Natural killer cell (primary cell): ENCODE measurements around the gene CXCL6. TPM values are rescaled to one million over a fixed set of nuclear protein-coding genes. Genes with fewer than 3 reads are reported as not detected.

Experiments
- ATAC-seq, 3 donors: fragments of 150-1000 bp in 2 of 3; fragments of 200-7000 bp in 1 of 3; cut with Tn5 transposase; 1 replicate in 1 of 3; 2 replicates in 2 of 3; pipeline ENCODE4 v1.10.0; 2021; ENCODE audit warnings: mild to moderate bottlenecking in 2 of 3, moderate library complexity in 2 of 3
- DNase-seq, 2 donors: peaks; one replicate each; pipeline versions ENCODE4 v3.0.0 to v3.0.0-alpha.2; 2013 to 2021; ENCODE audit warnings: mixed read lengths in 1 of 2
- H3K27ac ChIP-seq: one replicate; pipeline ENCODE4 v1.5.1; 2013; ENCODE audit warnings: mild to moderate bottlenecking, low read length
- H3K27me3 ChIP-seq: one replicate; pipeline ENCODE4 v1.6.1; 2013; ENCODE audit warnings: low read length; ENCODE audit not compliant: control insufficient read depth, insufficient read depth
- H3K36me3 ChIP-seq: one replicate; pipeline ENCODE4 v1.6.1; 2013; ENCODE audit warnings: low read length; ENCODE audit not compliant: control insufficient read depth, insufficient read depth
- H3K4me1 ChIP-seq: one replicate; pipeline ENCODE4 v1.6.1; 2013; ENCODE audit warnings: low read length; ENCODE audit not compliant: control insufficient read depth, insufficient read depth
- H3K4me3 ChIP-seq: one replicate; pipeline ENCODE4 v1.5.1; 2013; ENCODE audit warnings: low read length
- H3K9me3 ChIP-seq: one replicate; pipeline ENCODE4 v1.6.1; 2013; ENCODE audit warnings: low read length; ENCODE audit not compliant: control insufficient read depth, insufficient read depth
- H3K27ac Mint-ChIP-seq, 2 donors: one replicate each; pipeline ENCODE4 v1.8.0; 2022; ENCODE audit warnings: mild to moderate bottlenecking in 2 of 2, mixed read lengths in 2 of 2, moderate library complexity in 1 of 2
- H3K27me3 Mint-ChIP-seq, 2 donors: one replicate each; pipeline ENCODE4 v1.8.0; 2022; ENCODE audit warnings: low read depth in 2 of 2, mixed read lengths in 2 of 2
- H3K36me3 Mint-ChIP-seq: one replicate; pipeline ENCODE4 v1.8.0; 2022; ENCODE audit warnings: mixed read lengths
- H3K4me1 Mint-ChIP-seq, 2 donors: one replicate each; pipeline ENCODE4 v1.8.0; 2022; ENCODE audit warnings: mixed read lengths in 2 of 2
- H3K4me3 Mint-ChIP-seq: one replicate; pipeline ENCODE4 v1.8.0; 2022; ENCODE audit warnings: mild to moderate bottlenecking, moderate library complexity, mixed read lengths
- H3K9me3 Mint-ChIP-seq, 2 donors: one replicate each; pipeline ENCODE4 v1.8.0; 2022; ENCODE audit warnings: mixed read lengths in 2 of 2
- WGBS: methylation state at CpG from one replicate; pipeline ENCODE4 v1.1.7; 2013; ENCODE audit warnings: missing lambda C conversion rate; ENCODE audit not compliant: insufficient coverage; 5-methylcytosine and 5-hydroxymethylcytosine counted together
- intact Hi-C: fragments of 100-400 bp; cut with micrococcal nuclease; formaldehyde crosslinking; loops from one replicate; pipeline ENCODE4 v1.14.2; 2022
- total RNA-seq, 4 donors: library from RNA; stranded (reverse); fragments of 120-200 nt in 1 of 4; gene quantifications; one replicate each; pipeline versions ENCODE4 v1.2.3 to v1.2.4, GENCODE V29; 2013 to 2022
- TF ChIP-seq, protein P1 (sequence below): fragments of 200-600 bp; IDR thresholded peaks from one replicate; pipeline ENCODE4 v1.8.0; 2022; ENCODE audit warnings: antibody characterized with exemption

CXCL6 gene
- total RNA-seq, 3 donors from 2014 or later (not counting 1 experiment from before 2014, with no cell fraction given): not detected

DNA sequence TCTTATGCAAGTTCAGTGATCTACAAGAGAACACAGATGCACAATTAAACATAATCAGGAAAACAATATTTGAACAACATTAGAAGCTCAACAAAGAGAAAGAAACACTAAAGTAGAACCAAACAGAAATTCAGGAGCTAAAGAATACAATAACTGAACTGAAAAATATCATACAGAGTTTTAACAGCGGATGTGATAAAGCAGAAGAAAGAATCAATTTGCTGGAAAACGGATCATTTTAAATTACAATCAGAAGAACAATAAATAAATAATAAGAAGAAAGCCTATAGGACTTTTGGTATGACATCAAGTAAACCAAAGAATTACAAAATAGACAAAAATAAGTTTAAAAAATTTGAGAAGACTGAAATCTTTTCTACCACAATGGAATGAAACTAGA, 36.3 kb upstream of the CXCL6 start:
- Histone ChIP-seq H3K4me1 (no peaks in the 10 kb centered on the region), H3K4me3 (no peak overlapping the region), H3K27ac (no peak overlapping the region), H3K9me3 (peaks cover 3% of the 10 kb centered on the region), H3K36me3 (no peaks in the 10 kb centered on the region), H3K27me3 (no peaks in the 10 kb centered on the region)
- peaks cover 16 to 17% of the 10 kb centered on the region in 2 donors for H3K9me3 Mint-ChIP-seq
- DNase-seq (no peak), ATAC-seq (no peak)
- H3K27ac Mint-ChIP-seq: no peak overlapping the region
- H3K4me3 Mint-ChIP-seq: no peak overlapping the region
- H3K36me3 Mint-ChIP-seq: peaks cover 11% of the 10 kb centered on the region
- H3K27me3 Mint-ChIP-seq: no peaks in the 10 kb centered on the region
- H3K4me1 Mint-ChIP-seq: no peaks in the 10 kb centered on the region
- TF ChIP-seq, protein P1, sequence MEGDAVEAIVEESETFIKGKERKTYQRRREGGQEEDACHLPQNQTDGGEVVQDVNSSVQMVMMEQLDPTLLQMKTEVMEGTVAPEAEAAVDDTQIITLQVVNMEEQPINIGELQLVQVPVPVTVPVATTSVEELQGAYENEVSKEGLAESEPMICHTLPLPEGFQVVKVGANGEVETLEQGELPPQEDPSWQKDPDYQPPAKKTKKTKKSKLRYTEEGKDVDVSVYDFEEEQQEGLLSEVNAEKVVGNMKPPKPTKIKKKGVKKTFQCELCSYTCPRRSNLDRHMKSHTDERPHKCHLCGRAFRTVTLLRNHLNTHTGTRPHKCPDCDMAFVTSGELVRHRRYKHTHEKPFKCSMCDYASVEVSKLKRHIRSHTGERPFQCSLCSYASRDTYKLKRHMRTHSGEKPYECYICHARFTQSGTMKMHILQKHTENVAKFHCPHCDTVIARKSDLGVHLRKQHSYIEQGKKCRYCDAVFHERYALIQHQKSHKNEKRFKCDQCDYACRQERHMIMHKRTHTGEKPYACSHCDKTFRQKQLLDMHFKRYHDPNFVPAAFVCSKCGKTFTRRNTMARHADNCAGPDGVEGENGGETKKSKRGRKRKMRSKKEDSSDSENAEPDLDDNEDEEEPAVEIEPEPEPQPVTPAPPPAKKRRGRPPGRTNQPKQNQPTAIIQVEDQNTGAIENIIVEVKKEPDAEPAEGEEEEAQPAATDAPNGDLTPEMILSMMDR: no peak
- intact Hi-C loops: no loop called here
- WGBS: no CpG with 5 or more reads among the region's 2 CpGs

DNA sequence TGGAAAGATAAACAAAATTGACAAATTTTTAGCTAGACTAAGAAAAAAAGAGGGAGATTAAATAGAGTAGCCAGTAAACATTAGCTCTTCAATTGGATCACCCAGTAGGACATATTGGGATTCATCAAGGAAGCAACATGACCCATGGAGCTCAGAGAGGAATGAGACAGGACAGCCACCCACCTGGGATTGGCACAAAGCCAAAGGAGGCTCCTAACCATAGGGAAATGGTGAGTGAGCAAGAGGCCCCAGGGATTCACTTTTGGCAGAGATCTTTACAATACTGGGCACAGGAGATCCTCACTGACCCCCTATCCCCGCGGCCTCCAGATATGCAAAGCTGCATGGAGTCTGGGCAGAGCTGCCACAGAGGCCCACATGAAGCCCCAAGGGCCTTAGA, 34.8 kb upstream of the CXCL6 start:
- H3K27me3 Mint-ChIP-seq: no peaks in the 10 kb centered on the region
- no peak for ATAC-seq
- Histone ChIP-seq H3K4me1 (no peaks in the 10 kb centered on the region), H3K27ac (no peak overlapping the region), H3K9me3 (peaks cover 3% of the 10 kb centered on the region), H3K36me3 (no peaks in the 10 kb centered on the region), H3K4me3 (no peak overlapping the region), H3K27me3 (no peaks in the 10 kb centered on the region)
- peaks cover 11% of the 10 kb centered on the region for H3K36me3 Mint-ChIP-seq
- no peak overlapping the region for H3K4me3 Mint-ChIP-seq
- intact Hi-C loops: no loop called here
- no peak overlapping the region for H3K27ac Mint-ChIP-seq
- peaks cover 16 to 18% of the 10 kb centered on the region in 2 donors for H3K9me3 Mint-ChIP-seq
- DNase-seq: no peak
- TF ChIP-seq, protein P1: no peak
- 39% methylated on average over 2 of the region's 2 CpGs for WGBS
- H3K4me1 Mint-ChIP-seq: no peaks in the 10 kb centered on the region

DNA sequence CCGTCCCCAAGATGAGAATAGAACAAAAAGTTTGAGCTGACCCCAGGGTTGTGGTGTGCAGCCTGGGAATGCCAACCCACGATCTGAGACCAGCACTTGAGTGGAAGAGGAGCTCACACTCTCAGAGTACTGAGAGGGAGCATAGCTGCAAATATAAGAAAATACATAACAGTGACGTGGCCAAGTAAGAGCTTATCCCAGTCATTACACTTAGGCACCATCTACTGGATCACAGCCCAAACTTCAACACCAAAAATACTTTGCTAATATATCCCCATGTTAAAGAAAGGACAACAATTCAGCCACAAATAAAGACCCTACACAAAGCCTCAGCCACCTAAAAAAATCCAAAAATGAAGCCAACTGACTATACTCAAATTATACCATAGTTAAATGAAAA, 33.3 kb upstream of the CXCL6 start:
- WGBS: 77% methylated on average over 3 of the region's 3 CpGs
- H3K4me1 Mint-ChIP-seq: no peaks in the 10 kb centered on the region

DNA sequence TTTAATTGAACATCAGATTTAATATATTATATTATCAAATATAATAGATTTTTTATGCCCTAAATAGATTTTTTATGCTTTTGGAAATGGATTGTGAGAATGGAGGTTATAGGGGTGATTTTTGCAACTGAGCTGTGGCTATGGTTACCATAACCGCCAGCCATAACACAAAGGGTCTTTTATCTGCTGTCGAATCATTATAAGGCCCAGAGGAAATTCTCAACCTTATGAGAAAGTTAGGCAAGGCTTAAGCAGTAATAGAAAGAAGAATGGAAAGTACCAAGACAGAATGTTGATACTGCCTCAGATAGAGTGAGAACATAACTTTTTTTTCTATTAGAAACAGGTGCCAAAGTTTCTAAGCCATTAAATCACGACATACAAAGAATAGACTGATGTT, 26.3 kb upstream of the CXCL6 start:
- H3K36me3 Mint-ChIP-seq: no peaks in the 10 kb centered on the region
- H3K4me1 Mint-ChIP-seq: no peaks in the 10 kb centered on the region
- H3K4me3 ChIP-seq: no peak overlapping the region
- no peaks in the 10 kb centered on the region for H3K4me1 ChIP-seq
- peaks cover 11 to 16% of the 10 kb centered on the region in 2 donors for H3K9me3 Mint-ChIP-seq
- WGBS: 92% methylated on average over 2 of the region's 3 CpGs
- DNase-seq (no peak), ATAC-seq (no peak)
- TF ChIP-seq, protein P1: no peak
- no peaks in the 10 kb centered on the region for H3K27me3 ChIP-seq
- no peak overlapping the region for H3K4me3 Mint-ChIP-seq
- no peak overlapping the region for H3K27ac Mint-ChIP-seq
- H3K36me3 ChIP-seq: no peaks in the 10 kb centered on the region
- intact Hi-C loops: no loop called here
- no peaks in the 10 kb centered on the region for H3K9me3 ChIP-seq
- H3K27ac ChIP-seq: no peak overlapping the region
- H3K27me3 Mint-ChIP-seq: no peaks in the 10 kb centered on the region

More for the DNA sequence above, 33.3 kb upstream of the CXCL6 start:
- no peak overlapping the region for H3K27ac ChIP-seq
- H3K4me3 ChIP-seq: no peak overlapping the region
- DNase-seq (no peak), ATAC-seq (no peak)
- Mint-ChIP-seq H3K27me3 (no peaks in the 10 kb centered on the region), H3K4me3 (no peak overlapping the region), H3K27ac (no peak overlapping the region), H3K36me3 (peaks cover 11% of the 10 kb centered on the region), H3K9me3 (peaks cover 18 to 20% of the 10 kb centered on the region in 2 donors)
- no peaks in the 10 kb centered on the region for H3K36me3 ChIP-seq
- TF ChIP-seq, protein P1: no peak
- H3K9me3 ChIP-seq: peaks cover 3% of the 10 kb centered on the region
- no peaks in the 10 kb centered on the region for H3K4me1 ChIP-seq
- intact Hi-C loops: no loop called here
- H3K27me3 ChIP-seq: no peaks in the 10 kb centered on the region
